CD4-positive, alpha-beta T cell (primary cell): ENCODE data around the gene FAM151A. TPM values are rescaled to one million over a fixed set of nuclear protein-coding genes. Genes with fewer than 3 reads are reported as not detected.

Experiments
- ATAC-seq: fragments of 200-7000 bp; cut with Tn5 transposase; one replicate; pipeline ENCODE4 v1.10.0; 2022; ENCODE audit warnings: mild to moderate bottlenecking; ENCODE audit not compliant: poor library complexity
- CTCF ChIA-PET: fragments of 350-600 bp; sonication (Branson Sonifier 250); formaldehyde crosslinking; loops from one replicate; lab custom pipeline; 2021; ENCODE audit warnings: antibody characterized with exemption, inconsistent platforms; lab: Charles Lee
- POLR2A ChIA-PET: fragments of 350-600 bp; sonication (Branson Sonifier 250); formaldehyde crosslinking; loops from one replicate; lab custom pipeline; 2021; ENCODE audit warnings: antibody characterized with exemption, inconsistent platforms; lab: Charles Lee
- DNase-seq, 14 experiments: peaks; one replicate each; pipeline ENCODE4 v3.0.0-alpha.2; 2013 to 2020; ENCODE audit warnings: mixed read lengths in 2 of 14
- H3K27ac ChIP-seq, 2 donors: one replicate each; pipeline versions ENCODE4 v1.5.1 to v1.7.0; 2013; ENCODE audit warnings: low read length in 2 of 2, low read depth in 1 of 2, mild to moderate bottlenecking in 1 of 2
- H3K27me3 ChIP-seq, 2 experiments: 1 replicate in 1 of 2; 2 replicates in 1 of 2; pipeline versions ENCODE4 v1.6.1 to v1.7.0; 2013; ENCODE audit warnings: low read length in 2 of 2, control low read depth in 1 of 2, mild to moderate bottlenecking in 1 of 2, moderate library complexity in 1 of 2; ENCODE audit not compliant: insufficient read depth in 2 of 2, control insufficient read depth in 1 of 2
- H3K36me3 ChIP-seq: one replicate; pipeline ENCODE4 v1.6.1; 2013; ENCODE audit warnings: low read length, control low read depth; ENCODE audit not compliant: insufficient read depth
- H3K4me1 ChIP-seq: one replicate; pipeline ENCODE4 v1.6.1; 2013; ENCODE audit warnings: low read length, control low read depth; ENCODE audit not compliant: insufficient read depth
- H3K4me3 ChIP-seq: one replicate; pipeline ENCODE4 v1.5.1; 2013; ENCODE audit warnings: mild to moderate bottlenecking, low read length, moderate library complexity
- H3K9me3 ChIP-seq, 2 experiments: 1 replicate in 1 of 2; 2 replicates in 1 of 2; pipeline versions ENCODE4 v1.6.1 to v1.7.0; 2013; ENCODE audit warnings: low read length in 2 of 2, mild to moderate bottlenecking in 2 of 2, control low read depth in 1 of 2, moderate library complexity in 1 of 2; ENCODE audit not compliant: control insufficient read depth in 1 of 2, insufficient read depth in 1 of 2
- H3K27ac Mint-ChIP-seq: one replicate; pipeline ENCODE4 v1.8.0; 2020; ENCODE audit warnings: mixed read lengths
- H3K27me3 Mint-ChIP-seq: one replicate; pipeline ENCODE4 v1.8.0; 2021; ENCODE audit warnings: mixed read lengths
- H3K36me3 Mint-ChIP-seq: one replicate; pipeline ENCODE4 v1.8.0; 2021; ENCODE audit warnings: low read depth, mixed read lengths
- H3K4me1 Mint-ChIP-seq: one replicate; pipeline ENCODE4 v1.8.0; 2021; ENCODE audit warnings: low read depth, mixed read lengths
- H3K4me3 Mint-ChIP-seq: one replicate; pipeline ENCODE4 v1.8.0; 2020; ENCODE audit warnings: mild to moderate bottlenecking, mixed read lengths
- H3K9me3 Mint-ChIP-seq: one replicate; pipeline ENCODE4 v1.8.0; 2020; ENCODE audit warnings: mixed read lengths
- CTCF ChIP-seq: fragments of 200-600 bp; IDR thresholded peaks from one replicate; pipeline ENCODE4 v1.8.0; 2022; ENCODE audit warnings: antibody characterized with exemption, mild to moderate bottlenecking
- intact Hi-C, 2 experiments: fragments of 100-400 bp; cut with DNase I in 1 of 2; cut with micrococcal nuclease in 1 of 2; formaldehyde crosslinking; loops; one replicate each; pipeline versions ENCODE4 v1.15.1 to v1.9.0; 2023 to 2025; cut with DNase I, micrococcal nuclease
- total RNA-seq, 174 experiments: library from RNA in 2 of 174; stranded (reverse) in 2 of 174; gene quantifications; one replicate each; pipeline ENCODE4 v1.2.3 and lab custom pipeline; 2021 to 2026

The FAM151A gene
- total RNA-seq, 2 experiments from 2014 or later = not detected

GRCh38 chr1:54645806-54646676, 22.7 kb upstream of the FAM151A start:
- Histone ChIP-seq H3K27me3 (peaks cover 0 to 5% of the 10 kb centered on the region in 2 experiments), H3K36me3 (no peaks in the 10 kb centered on the region), H3K27ac (no peak overlapping the region), H3K4me1 (no peaks in the 10 kb centered on the region), H3K9me3 (peaks cover 10 to 24% of the 10 kb centered on the region in 2 experiments), H3K4me3 (no peak overlapping the region)
- intact Hi-C loops = no loop called here
- ATAC-seq = no peak
- H3K36me3 Mint-ChIP-seq = no peaks in the 10 kb centered on the region
- H3K4me1 Mint-ChIP-seq = no peaks in the 10 kb centered on the region
- peaks cover 4% of the 10 kb centered on the region for H3K9me3 Mint-ChIP-seq
- H3K27me3 Mint-ChIP-seq = peaks cover 15% of the 10 kb centered on the region
- H3K4me3 Mint-ChIP-seq = no peak overlapping the region
- POLR2A ChIA-PET = no interaction called here
- CTCF ChIA-PET = no interaction called here
- no peak overlapping the region for H3K27ac Mint-ChIP-seq
- TF ChIP-seq CTCF = no peak
- DNase-seq = no peak

DNA sequence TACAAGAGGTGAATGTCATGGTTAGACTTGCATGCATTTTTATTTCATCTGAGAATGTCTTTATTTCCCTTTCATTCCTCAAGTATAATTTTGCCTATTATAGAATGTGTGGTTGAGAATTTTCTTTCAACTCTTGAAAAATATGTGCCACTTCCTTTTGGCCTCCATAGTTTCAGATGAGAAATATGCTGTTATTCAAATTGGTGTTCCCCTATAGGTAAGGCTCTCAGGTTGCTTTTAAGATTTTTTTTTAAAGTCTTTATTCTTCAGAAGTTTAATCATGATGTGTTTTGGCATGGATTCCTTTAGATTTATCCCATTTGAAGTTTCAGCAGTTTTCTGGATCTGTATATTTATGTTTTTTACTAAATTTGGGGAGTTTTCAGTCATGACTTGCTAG, 20.4 kb upstream of the FAM151A start:
- H3K4me1 ChIP-seq = no peaks in the 10 kb centered on the region
- Mint-ChIP-seq H3K27ac (no peak overlapping the region), H3K4me3 (no peak overlapping the region), H3K9me3 (peaks cover 4% of the 10 kb centered on the region), H3K27me3 (peaks cover 3% of the 10 kb centered on the region), H3K4me1 (no peaks in the 10 kb centered on the region), H3K36me3 (no peaks in the 10 kb centered on the region)
- no peak for TF ChIP-seq CTCF
- H3K36me3 ChIP-seq = no peaks in the 10 kb centered on the region
- H3K9me3 ChIP-seq = peaks cover 10 to 24% of the 10 kb centered on the region in 2 experiments
- ATAC-seq (no peak), DNase-seq (no peak)
- no peak overlapping the region for H3K4me3 ChIP-seq
- ChIA-PET POLR2A (no interaction called here), CTCF (no interaction called here)
- intact Hi-C loops = no loop called here
- H3K27me3 ChIP-seq = peaks cover 0 to 2% of the 10 kb centered on the region in 2 experiments
- H3K27ac ChIP-seq = no peak overlapping the region

- Histone ChIP-seq H3K4me1 (no peaks in the 10 kb centered on the region), H3K27ac (no peak within 1 kb of the TSS), H3K9me3 (peaks cover 10 to 24% of the 10 kb centered on the region in 2 experiments), H3K4me3 (no peak within 1 kb of the TSS), H3K36me3 (no peaks in the 10 kb centered on the region), H3K27me3 (peaks cover 0 to 2% of the 10 kb centered on the region in 2 experiments)
- H3K27ac Mint-ChIP-seq = no peak within 1 kb of the TSS
- no peaks in the 10 kb centered on the region for H3K4me1 Mint-ChIP-seq
- POLR2A ChIA-PET = no interaction called here
- H3K4me3 Mint-ChIP-seq = no peak within 1 kb of the TSS
- intact Hi-C loops = no loop called here
- no peak for TF ChIP-seq CTCF
- DNase-seq (no peak), ATAC-seq (no peak)
- H3K36me3 Mint-ChIP-seq = no peaks in the 10 kb centered on the region
- peaks cover 4% of the 10 kb centered on the region for H3K9me3 Mint-ChIP-seq
- H3K27me3 Mint-ChIP-seq = peaks cover 11% of the 10 kb centered on the region
- CTCF ChIA-PET = no interaction called here
These were observed 17.8 kb upstream of the FAM151A start, which contains the start of gene MROH7 for GRCh38 chr1:54640863-54641836. MROH7 (plus strand) TSS chr1:54641786; CDS start chr1:54652927, 11,141 bp downstream.
